Suppressor macrophage treated with lipopolysaccharide for 1 hour (primary cell): ENCODE data around the gene MRPL57.
A peak's percentile ranks its signal among the peaks of the same experiment; 100 is the strongest.
"Not testable (repeated sequence)": the region's sequence is repeated elsewhere in the genome, so short reads cannot be mapped to it uniquely, and the experiment has no call there.

Source experiments
- DNase-seq, 3 donors: peaks; one replicate each; pipeline ENCODE4 v3.0.0-alpha.2; 2020 to 2022

Gene MRPL57

DNA sequence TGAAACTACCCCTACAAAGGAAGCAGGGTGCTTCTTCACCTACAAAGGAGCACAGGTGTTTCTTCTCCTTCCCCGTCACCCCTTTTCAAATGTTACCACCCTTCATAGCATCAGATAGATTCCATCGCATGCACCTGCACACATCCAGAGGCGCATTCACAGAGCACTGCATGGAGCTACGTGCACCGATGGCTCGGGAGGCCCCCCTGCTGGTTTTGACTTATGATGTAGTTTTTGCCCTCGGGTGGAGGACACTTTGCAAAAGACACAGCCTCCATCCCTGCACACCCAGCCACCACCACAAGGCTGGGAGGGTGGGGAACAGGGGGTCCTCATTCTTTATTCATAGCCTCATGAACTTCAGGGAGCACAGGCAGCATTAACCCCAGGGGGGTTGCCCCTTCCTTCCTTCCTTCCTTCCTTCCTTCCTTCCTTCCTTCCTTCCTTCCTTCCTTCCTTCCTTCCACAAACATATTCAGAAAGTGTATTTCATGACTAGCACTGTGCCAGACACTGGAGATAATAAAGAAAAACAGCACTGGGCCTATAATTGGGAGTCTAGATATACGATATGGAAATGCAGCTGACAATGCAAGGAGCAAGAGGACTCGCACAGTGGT lies 21.3 kb downstream of the MRPL57 start:
- not testable (repeated sequence) for DNase-seq

DNA sequence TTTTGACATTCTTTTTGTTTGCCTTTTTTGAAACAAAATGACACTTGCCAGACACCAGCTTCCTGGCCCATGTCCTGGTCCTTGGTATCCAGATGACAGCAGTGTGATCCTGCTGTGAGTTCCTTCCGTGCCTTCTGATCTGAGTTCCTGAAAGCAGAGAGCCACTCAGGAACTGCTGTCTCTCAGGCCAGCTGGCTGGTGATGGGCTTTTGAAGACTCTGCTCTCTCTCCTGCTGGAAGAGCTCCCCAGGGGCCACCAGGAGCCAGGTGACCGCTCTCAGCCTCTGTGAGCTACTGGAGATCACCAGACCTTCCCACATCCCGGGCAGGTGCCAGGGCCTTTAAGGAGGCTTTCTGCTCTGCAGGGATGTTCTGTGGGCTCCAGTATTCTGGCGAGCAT lies 21.9 kb downstream of the MRPL57 start:
- not testable (repeated sequence) for DNase-seq

DNA sequence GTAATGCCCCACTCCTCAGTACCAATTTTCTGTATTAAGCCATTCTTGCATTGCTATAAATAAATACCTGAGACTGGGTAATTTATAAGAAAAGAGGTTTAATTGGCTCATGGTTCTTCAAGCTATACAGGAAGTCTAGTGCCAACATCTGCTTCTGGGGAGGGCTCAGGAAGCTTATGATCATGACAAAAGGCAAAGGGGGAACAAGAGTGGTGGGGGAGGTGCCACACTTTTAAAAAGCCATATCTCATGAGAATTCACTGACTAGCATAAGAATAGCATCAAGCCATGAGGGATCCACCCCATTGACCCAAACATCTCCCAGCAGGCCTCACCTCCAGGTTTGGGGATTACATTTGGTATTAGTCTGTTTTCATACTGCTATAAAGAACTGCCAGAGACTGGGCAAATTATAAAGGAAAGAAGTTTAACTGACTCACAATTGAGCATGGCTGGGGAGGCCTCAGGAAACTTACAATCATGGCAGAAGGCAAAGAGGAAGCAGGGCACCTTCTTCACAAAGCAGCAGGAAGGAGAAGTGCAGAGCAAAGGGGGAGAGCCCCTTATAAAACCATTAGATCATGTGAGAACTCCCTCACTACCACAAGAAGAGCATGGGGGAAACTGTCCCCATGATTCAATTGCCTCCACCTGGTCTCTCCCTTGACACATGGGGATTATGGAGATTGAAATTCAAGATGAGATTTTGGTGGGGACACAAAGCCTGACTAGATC lies 25.2 kb downstream of the MRPL57 start:
- not testable (repeated sequence) for DNase-seq

DNA sequence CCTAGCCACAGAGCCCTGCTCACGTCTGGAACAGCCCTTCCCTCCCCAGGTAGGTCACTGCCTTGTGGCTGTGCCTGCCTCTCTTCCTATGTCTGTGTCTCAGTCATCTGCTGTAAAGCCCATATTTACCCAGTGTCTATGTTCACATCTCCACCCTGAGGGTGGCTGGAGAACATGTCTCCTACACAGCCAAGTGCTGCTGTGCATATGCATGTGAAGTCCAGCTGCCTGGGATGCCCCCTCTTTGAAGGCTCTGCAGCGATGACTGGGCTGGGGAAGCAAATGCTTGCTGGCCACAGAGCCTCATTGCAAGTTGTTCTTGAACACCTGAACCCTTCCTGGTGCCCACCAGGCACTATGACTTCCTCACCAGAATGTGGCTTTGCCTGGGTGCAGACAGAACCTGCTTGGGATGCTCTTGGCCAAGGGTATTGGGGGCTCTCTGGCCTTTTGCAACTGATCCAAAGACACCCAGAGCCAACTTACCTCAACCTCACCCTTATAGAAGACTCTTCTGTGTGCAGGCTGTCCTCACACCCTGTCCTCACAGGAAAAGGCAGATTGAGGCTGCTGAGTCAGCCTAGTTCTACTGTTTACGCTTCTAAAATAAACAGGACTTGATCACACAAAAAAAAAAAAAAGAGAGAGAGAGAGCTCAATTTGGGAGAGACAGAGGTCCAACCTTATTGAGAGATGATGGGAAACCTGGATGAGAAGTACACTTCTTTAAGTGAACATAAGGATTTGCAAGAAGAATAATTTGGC lies 26.5 kb downstream of the MRPL57 start:
- no peak for DNase-seq

DNA sequence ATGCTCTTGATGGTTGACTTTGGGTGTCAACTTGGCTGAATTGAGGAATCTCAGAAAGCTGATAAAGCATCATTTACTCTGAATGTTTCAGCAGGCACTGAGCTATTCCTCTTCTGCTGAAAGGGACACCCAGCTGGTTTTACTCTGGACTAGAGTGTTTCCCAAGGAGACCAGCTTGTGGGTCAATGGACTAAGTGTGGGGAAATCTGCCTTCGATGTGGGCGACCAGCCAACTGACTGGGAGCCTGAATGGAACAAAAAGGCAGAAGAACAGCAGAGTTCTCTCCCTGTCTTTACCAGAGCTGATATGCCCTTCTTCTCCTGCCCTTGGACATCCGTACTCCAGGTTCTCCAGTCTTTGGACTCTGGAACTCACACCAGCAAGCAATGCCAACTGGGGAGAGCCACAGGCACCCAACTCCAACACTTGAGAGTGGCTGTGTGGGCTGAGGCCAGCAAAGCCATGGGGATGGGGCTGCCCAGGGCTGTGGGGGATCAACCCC lies 32.2 kb downstream of the MRPL57 start:
- no peak for DNase-seq

DNA sequence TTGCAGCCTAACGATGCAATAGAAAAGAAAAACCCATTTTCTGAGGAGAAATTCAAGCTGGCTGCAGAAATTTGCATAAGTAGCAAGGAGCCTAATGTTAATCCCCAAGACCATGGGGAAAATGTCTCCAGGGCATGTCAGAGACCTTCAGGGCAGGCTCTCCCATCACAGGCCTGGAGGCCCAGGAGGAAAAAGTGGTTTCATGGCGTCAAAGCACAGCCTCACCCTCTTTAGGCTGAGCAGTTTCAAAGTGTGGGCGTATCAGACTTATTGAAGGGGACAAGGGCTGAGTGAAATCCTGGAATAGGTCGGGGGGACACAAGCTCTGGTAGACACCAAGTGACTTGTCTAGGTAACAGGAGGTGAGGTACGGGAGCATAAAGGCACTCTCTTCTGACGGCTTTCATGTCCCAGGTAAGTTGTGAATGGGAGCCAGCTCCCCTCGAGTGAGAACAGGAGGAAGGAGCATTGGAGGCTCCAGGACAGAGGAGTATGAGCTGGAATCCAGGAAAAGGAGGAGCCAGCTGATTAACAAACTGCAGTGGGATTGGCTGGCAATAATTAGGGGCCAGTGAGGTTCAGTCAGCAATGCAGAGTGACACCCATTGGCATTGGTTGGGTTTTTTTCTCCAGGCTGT lies 35.8 kb downstream of the MRPL57 start:
- DNase-seq, result no peak

DNA sequence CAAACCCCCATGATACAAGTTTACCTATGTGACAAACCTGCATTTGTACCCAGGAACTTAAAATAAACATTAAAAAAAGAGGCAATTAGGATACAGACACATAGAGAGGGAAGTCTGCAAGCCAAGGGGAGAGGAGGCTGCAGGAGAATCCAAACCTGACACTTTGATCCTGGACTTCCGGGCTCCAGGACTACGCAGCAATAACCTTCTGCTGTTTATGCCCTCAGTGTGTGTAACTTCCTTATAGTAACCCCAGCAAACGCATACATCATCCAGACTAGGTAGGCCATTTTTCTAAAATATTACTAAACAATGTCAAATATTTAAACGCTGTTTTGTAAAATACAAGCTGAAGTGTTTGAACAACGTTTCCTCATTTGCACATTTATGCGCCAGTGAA lies 39.0 kb downstream of the MRPL57 start:
- not testable (repeated sequence) for DNase-seq

DNA sequence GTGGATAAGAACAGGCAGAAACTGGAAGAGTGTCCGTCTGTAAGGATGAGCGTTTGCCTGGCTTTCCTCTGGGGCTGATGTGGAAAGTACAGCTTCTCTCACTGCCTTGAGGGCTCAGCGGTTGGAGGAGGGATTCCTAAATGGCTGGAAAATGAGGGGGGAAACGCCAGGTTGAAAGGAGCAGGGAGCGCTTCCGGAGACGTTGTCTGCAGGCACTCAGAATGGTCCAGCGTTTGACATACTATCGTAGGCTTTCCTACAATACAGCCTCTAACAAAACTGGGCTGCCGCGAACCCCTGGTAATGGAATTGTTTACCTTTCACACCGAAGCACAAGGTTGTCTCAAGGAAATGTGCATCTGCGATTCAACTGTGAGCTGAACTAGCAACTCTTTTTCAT lies 39.9 kb downstream of the MRPL57 start:
- no peak for DNase-seq

DNA sequence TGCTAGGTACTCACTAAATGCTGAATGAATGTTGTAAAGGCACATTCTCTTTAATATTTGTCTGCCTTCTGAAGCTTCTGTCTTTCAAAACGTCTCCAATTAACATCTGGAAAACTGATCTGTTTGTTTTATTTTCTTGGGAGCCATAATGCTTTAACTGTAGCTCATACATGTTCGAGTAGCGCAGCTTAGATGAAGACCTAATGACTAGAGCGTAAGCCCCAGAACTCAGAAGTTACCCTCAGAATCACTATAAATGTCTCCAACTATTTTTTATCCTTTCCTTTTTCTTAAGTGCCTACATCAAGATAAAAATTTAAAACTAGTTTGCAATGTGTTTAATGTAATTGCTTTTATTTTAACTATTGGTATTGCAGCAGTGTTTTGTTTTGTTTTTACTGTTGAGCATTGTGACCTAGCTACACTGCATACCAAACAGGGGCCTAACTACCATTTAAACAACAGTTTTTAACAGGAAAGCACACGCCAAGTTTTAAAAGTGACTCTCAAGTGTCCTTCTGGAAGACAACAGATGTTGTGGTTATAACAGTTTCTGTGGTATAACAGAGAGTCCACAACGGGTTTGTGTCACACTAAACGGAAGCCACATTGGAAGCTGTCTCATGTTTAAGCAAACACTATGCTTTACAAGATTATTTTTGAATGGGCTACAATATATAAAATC lies 42.0 kb downstream of the MRPL57 start:
- DNase-seq, result peak in 1 of 3 donors; percentile 13

DNA sequence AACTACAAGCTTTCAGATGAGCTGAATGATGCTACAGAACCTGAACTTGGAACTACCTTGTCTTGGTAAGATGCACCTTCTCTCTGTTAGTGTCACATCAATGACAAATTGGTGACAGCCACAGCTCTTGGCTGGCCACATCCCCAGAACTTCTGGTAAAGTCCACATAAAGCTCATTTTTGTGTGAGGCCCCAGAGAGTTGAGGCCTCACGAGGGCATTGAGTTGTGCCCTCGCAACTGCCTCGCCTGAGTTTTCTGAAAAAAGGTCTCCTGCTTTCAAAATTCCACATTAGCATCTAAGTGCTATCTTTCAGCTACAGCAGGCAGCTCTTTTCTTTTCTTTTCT lies 42.6 kb downstream of the MRPL57 start:
- peak in 1 of 3 donors; percentile 7 for DNase-seq

DNA sequence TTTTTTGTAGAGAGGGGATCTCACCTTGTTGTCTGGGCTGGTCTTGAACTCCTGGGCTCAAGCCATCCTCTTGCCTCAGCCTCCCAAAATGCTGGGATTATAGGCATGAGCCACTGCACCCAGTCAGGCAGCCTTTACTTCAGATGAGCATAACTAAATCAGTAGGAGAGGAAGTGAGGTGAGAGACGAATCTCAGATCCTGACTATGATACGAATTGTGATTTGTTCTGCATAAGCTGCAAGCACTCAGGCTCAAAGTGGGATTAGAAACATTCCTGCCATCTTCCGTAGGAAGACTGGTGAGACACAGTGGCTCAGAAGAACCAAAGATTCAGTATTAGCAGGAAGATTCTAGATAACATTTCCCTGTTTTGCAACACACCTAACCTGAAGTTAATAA lies 43.3 kb downstream of the MRPL57 start:
- peak in 1 of 3 donors; percentile 17 for DNase-seq

DNA sequence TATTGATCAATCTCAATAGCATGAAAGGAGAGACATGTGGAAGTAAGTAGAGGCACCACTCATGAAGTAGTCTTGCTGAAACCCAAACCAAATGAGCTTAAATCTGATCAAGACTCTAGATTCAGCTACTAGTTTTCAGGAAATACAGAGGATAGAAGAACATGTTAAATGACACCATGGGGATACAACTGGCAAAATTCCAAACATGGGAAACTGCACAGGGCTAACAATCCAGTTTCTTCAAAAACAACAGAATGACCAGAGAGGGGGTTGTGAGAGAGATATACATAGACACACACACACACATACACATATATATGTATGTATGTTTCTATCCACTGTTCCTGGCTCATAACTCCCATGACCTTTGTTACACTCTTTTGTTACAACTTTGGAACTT lies 44.8 kb downstream of the MRPL57 start:
- DNase-seq, result no peak

DNA sequence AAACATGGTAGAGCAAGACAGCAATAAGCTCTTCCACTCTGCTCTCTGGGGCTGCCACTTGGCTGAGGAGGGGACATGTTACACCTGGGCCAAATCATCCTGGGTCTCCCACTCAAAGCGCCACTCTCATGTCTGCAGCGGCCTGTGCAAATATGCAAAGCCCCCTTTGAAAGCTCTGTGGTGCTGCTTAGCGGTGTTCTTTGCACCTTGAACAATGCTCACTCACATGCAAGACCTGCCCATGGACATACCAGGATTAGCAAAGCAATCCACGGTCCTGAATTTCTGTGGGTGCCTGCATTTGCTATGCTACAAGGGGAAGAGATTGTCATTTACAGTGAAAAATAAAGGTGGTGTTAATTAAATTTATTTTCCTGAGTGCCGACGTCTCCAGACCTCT lies 48.6 kb downstream of the MRPL57 start:
- peak in 1 of 3 donors; percentile 2 for DNase-seq

DNA sequence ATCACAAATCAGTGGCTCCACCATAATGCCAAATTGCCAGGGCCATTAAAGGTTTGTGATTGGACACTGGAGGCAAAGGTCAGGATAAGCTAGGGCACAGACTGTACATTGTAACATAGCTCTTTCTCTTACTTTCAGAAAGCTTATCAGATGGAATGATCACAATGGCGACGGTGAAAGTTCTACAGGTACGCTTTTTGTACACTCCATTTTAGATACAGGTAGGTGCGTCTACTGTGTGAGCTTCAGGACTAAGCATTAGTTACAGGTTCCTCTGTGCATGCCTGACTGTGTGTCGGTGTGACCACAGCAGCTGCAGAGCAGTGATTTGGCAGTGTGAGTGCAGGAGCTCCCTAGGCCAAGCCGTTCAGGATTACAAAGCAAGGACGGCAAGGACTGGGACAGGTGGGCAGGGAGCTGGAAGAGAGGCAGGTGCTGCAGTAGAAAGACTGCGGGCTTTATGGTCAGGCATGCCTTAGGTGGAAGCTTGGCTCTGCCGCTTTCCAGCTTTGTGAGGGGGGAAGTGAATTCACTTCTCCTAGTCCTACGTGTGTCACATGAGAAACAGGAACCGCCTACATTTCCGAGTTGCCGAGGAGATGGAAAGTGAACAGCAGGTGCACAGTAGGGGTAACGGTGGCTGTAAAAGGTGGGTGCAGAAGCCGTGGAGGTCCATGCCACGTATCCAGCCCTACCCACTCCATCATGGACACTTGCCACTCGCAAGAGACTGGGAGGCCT lies 49.6 kb downstream of the MRPL57 start:
- DNase-seq, result peak in 1 of 3 donors; percentile 12

DNA sequence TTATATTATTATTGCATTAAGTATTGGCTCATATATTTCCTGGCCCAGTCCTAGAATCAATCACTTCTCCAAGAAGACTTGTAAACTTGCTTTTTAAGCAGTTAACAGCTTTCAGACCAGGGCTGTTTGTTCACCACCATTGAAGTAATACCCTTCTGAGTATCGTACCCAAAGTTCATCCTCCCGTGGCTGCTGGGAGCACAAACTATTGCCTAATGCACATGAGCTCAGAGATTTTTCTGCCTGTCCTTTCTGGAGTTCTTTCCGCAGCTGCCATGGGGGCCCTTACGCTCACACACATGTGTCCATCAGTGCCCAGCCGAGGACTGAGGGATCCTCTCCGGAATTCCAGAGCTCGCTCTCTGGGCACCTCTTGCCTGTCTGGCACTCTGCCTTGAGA lies 51.5 kb downstream of the MRPL57 start:
- no peak for DNase-seq
